ENCODE measurements around the gene PRKAG2. TPM values are rescaled to one million over a fixed set of nuclear protein-coding genes. Genes with fewer than 3 reads are reported as not detected.

PRKAG2 gene
- total RNA-seq, 1 donor from 2014 or later, result 13.5 TPM

DNA sequence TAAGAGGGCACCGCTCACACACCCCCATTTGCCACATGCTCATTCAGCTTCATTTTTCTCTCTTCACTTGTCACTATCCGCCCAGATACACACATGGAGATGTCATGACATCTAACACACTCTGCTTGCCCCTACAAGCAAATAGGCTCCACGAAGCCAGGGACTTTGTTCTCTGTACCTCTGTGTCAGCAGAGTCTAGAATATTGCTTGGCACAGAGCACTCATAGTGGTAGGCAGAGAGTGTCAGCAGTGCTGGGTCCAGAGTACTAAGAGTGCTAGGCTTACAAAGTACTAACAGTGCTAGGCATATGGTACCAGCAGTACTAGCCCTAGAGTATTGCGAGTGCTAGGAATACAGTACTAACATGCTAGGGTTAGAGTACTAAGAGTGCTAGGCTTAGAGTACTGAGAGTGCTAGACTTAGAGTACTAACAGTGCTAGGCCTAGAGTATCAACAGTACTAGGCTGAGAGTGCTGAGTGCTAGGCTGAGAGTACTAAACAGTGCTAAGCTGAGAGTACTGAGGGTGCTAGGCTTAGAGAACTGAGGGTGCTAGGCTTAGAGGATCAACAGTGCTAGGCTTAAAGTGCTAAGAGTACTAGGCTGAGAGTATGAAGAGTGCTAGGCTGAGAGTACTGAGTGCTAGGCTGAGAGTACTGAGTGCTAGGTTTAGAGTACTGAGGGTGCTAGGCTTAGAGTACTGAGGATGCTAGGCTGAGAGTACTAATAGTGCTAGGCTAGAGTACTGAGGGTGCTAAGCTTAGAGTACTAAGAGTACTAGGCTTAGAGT is 166.1 kb downstream of the PRKAG2 start:
- no peak for DNase-seq (ENCODE audit: extremely low spot score, unreplicated experiment)
- Mint-ChIP-seq H3K36me3 (ENCODE audit: unreplicated experiment) (no peaks in the 10 kb centered on the region), H3K4me1 (ENCODE audit: unreplicated experiment) (peaks cover 11% of the 10 kb centered on the region), H3K27me3 (ENCODE audit: unreplicated experiment) (no peaks in the 10 kb centered on the region), H3K4me3 (ENCODE audit: unreplicated experiment) (no peak overlapping the region), H3K27ac (ENCODE audit: unreplicated experiment) (no peak overlapping the region), H3K9me3 (ENCODE audit: unreplicated experiment) (no peaks in the 10 kb centered on the region)
- TF ChIP-seq, protein P1, sequence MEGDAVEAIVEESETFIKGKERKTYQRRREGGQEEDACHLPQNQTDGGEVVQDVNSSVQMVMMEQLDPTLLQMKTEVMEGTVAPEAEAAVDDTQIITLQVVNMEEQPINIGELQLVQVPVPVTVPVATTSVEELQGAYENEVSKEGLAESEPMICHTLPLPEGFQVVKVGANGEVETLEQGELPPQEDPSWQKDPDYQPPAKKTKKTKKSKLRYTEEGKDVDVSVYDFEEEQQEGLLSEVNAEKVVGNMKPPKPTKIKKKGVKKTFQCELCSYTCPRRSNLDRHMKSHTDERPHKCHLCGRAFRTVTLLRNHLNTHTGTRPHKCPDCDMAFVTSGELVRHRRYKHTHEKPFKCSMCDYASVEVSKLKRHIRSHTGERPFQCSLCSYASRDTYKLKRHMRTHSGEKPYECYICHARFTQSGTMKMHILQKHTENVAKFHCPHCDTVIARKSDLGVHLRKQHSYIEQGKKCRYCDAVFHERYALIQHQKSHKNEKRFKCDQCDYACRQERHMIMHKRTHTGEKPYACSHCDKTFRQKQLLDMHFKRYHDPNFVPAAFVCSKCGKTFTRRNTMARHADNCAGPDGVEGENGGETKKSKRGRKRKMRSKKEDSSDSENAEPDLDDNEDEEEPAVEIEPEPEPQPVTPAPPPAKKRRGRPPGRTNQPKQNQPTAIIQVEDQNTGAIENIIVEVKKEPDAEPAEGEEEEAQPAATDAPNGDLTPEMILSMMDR (IDR thresholded peaks at IDR 0.05), result no peak

DNA sequence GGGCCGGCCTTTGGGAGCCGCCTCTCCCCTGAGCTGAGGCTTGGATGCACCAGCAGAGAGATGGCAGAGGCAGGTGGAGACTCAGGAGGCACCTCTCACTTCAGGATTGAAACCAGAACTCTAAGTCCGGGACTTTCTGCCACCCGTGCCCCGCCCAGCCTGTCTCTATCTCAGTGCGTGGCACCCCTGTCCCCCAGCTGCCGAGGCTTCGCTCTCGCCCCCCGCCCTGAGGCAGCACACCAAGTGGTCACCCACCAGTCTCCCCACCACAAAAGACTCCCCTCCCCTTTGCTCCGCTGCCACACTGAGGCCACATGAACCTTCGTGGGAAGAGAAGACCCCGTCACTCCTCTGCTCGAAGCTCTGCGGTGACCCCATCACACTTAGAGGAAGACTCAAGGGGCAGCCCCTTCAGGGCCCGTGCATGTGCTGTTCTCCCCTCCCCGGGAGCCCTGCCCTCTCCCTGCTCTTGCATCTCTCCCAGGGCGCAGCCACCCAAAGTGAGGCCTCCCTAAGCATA is 166.7 kb downstream of the PRKAG2 start:
- Mint-ChIP-seq H3K27me3 (ENCODE audit: unreplicated experiment) (peaks cover 5% of the 10 kb centered on the region), H3K27ac (ENCODE audit: unreplicated experiment) (no peak overlapping the region), H3K36me3 (ENCODE audit: unreplicated experiment) (no peaks in the 10 kb centered on the region), H3K9me3 (ENCODE audit: unreplicated experiment) (no peaks in the 10 kb centered on the region), H3K4me3 (ENCODE audit: unreplicated experiment) (no peak overlapping the region), H3K4me1 (ENCODE audit: unreplicated experiment) (peaks cover 14% of the 10 kb centered on the region)
- DNase-seq (ENCODE audit: extremely low spot score, unreplicated experiment), result no peak
- TF ChIP-seq, protein P1 (IDR thresholded peaks at IDR 0.05), result no peak

DNA sequence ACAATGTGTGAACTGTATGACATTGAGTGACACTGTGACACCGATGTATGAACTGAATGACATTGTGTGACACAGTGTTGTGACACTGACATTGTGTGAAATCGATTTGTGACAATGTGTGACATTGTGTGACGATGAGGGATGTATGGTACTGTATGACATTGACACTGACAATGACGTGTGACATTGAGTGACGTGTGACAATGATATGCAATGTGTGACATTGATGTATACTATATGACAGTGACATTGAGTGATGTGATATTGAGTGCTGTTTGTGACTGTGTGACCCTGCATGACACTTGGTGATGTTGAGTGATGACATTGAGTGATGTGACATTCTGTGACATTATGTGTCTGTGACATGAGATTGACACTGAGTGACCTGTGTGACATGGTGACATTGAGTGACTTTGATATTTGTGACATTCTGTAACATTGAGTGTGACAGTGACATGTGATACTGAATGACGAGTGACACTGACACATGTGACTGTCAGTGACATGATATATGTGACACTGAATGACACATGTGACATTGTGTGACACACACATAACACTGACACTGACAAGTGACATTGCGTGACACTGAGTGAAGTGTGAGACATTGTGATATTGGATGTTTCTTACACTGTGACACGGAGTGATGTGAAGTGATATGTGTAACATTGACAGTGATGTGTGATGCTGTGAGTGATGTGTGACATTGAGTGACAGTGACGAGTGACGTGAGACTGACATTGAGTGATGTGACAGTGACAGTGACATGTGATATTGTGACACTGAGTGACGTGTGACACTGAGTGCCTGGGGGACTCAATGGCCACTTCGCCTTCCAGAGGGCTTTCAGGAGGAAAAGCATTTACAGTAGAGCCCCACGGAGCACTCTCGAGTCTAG is 167.5 kb downstream of the PRKAG2 start:
- H3K27me3 Mint-ChIP-seq (ENCODE audit: unreplicated experiment), result peaks cover 6% of the 10 kb centered on the region
- H3K27ac Mint-ChIP-seq (ENCODE audit: unreplicated experiment), result no peak overlapping the region
- no peak overlapping the region for H3K4me3 Mint-ChIP-seq (ENCODE audit: unreplicated experiment)
- DNase-seq (ENCODE audit: extremely low spot score, unreplicated experiment), result no peak
- H3K36me3 Mint-ChIP-seq (ENCODE audit: unreplicated experiment), result no peaks in the 10 kb centered on the region
- H3K4me1 Mint-ChIP-seq (ENCODE audit: unreplicated experiment), result peaks cover 14% of the 10 kb centered on the region
- no peaks in the 10 kb centered on the region for H3K9me3 Mint-ChIP-seq (ENCODE audit: unreplicated experiment)
- TF ChIP-seq, protein P1 (IDR thresholded peaks at IDR 0.05), result no peak

DNA sequence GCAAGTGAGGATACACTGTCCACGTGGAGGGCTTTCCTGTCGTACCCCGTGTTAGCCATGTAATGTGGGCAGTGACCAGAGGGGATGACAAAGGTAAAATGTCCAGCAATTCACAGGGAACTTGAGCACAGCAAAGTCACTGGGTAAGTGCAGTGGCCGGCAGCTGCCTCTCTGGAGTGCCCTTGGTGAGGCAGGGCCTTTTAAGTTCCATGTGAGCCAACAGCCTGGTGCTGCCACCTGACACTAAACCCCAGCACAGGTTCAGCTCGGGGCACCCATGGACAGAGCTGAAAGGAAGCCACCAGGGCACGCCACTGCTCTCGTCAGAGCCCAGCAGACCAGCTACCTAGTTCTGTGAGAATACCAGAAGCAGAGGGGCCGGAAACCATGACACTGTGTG is 168.3 kb downstream of the PRKAG2 start:
- DNase-seq (ENCODE audit: extremely low spot score, unreplicated experiment), result no peak
- Mint-ChIP-seq H3K36me3 (ENCODE audit: unreplicated experiment) (no peaks in the 10 kb centered on the region), H3K4me3 (ENCODE audit: unreplicated experiment) (no peak overlapping the region), H3K4me1 (ENCODE audit: unreplicated experiment) (peaks cover 14% of the 10 kb centered on the region), H3K27me3 (ENCODE audit: unreplicated experiment) (peaks cover 6% of the 10 kb centered on the region), H3K9me3 (ENCODE audit: unreplicated experiment) (no peaks in the 10 kb centered on the region), H3K27ac (ENCODE audit: unreplicated experiment) (no peak overlapping the region)
- TF ChIP-seq, protein P1 (IDR thresholded peaks at IDR 0.05), result no peak

DNA sequence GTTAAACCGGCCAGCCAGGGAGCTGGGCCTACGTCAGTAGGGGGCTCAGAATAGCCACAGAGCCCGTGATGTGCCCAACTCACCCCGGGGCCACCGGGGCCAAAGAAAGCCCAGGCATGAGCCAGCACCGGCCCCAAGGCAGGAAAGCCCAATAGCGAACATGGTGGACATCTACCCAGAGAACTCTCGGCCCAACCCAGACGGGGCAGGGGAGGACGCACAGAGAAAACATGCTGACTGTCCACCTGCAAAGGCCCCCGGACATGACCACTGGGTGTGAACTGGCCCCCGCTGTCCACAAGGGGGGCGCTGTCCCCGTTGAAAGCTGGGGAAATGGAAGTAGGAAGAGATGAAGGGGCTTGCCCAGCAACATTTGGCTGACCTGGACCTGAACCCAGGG is 169.2 kb downstream of the PRKAG2 start:
- H3K9me3 Mint-ChIP-seq (ENCODE audit: unreplicated experiment), result no peaks in the 10 kb centered on the region
- peaks cover 14% of the 10 kb centered on the region for H3K4me1 Mint-ChIP-seq (ENCODE audit: unreplicated experiment)
- TF ChIP-seq, protein P1 (IDR thresholded peaks at IDR 0.05), result no peak
- no peaks in the 10 kb centered on the region for H3K36me3 Mint-ChIP-seq (ENCODE audit: unreplicated experiment)
- H3K27me3 Mint-ChIP-seq (ENCODE audit: unreplicated experiment), result peaks cover 11% of the 10 kb centered on the region
- H3K27ac Mint-ChIP-seq (ENCODE audit: unreplicated experiment), result no peak overlapping the region
- H3K4me3 Mint-ChIP-seq (ENCODE audit: unreplicated experiment), result no peak overlapping the region
- no peak for DNase-seq (ENCODE audit: extremely low spot score, unreplicated experiment)
